Esophagus mucosa (tissue), 1 donor: ENCODE data around the gene IFT27. TPM values are rescaled to one million over a fixed set of nuclear protein-coding genes. Genes with fewer than 3 reads are reported as not detected.

Source experiments
- ATAC-seq: fragments of 200-7000 bp; cut with Tn5 transposase; one replicate; pipeline ENCODE4 v1.9.1; 2020
- total RNA-seq: library from RNA; stranded (reverse); gene quantifications from one replicate; pipeline ENCODE4 v1.2.4, GENCODE V29; 2023
- donor health status: DM: yes; HTN: yes; CAD: no.

The IFT27 gene
- total RNA-seq, 1 donor from 2014 or later, result 12.6 TPM

DNA sequence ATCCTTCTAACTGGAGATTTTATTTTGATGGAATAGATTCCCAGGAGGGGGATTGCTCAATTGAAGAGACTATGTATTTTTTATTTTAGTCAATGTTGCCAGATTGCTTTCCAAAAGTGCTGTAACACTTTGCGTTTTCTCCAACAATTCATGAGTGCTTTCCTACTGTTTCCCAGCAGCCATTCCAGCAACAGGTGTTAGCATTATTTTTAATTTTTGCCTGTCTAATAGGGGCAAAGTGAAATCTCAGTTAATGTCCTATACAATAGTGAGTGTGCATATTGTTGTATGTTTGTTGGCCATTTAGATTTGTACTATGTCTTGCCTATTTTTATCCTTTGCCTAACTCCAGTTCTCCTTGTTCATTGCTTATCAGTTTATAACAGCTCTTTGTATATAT, 60.3 kb downstream of the IFT27 start:
- no peak for ATAC-seq

DNA sequence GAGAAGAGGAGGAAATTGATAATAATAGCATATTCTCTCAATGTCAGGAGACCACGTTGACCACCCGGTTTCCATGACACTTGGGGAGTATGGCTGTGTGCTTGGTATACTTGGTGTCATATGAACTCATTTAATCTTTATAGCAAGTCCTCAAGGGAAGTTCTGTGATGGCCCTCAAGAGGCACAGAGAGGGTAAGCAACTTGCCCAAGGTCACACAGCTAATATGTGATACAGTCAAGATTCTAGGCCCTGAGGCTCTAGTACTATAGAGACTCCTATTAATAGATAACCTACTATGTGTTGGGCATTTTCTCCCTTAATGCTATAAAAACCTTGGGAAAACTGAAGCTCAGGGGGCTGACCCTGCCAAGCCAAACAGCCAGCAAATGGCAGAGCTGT, 61.8 kb downstream of the IFT27 start:
- no peak for ATAC-seq

DNA sequence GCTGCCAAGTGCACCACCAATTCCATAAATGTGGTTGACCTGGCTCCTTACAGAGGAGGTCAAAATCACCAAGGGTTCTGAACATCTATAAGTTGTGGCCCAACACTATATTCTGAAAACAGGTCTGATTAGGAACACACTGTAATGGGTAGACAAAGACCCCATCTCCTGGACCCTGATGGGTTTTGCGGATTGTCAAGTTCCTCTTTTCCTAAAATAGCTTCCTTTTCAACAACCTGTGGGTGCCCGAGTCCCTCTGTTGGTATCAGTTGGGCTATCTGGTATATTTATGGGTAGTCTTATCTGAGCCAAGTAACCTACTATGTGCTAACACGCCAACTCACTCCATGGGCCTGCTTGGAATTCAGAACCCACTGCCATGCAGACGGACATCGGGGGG, 62.5 kb downstream of the IFT27 start:
- ATAC-seq, result no peak

Other genes with a start within 250 kb of the IFT27 start
- 135 TPM for gene EIF3D, start 247.0 kb downstream of the IFT27 start, total RNA-seq
- gene CACNG2, start 72.4 kb downstream of the IFT27 start, total RNA-seq, result not detected
- gene PVALB, start 40.9 kb upstream of the IFT27 start, total RNA-seq, result not detected
- 1.8 TPM for gene NCF4, start 84.9 kb upstream of the IFT27 start, total RNA-seq
- 1.00 TPM for gene CSF2RB, start 137.5 kb upstream of the IFT27 start, total RNA-seq
- gene TST, start 243.3 kb upstream of the IFT27 start, total RNA-seq, result 83.2 TPM
- gene MPST, start 243.6 kb upstream of the IFT27 start, total RNA-seq, result 78.0 TPM